A172 (cell line): ENCODE measurements around the gene EHMT2. TPM values are rescaled to one million over a fixed set of nuclear protein-coding genes. Genes with fewer than 3 reads are reported as not detected.

Source experiments
- DNase-seq: peaks from one replicate; pipeline ENCODE4 v3.0.0-alpha.2; 2015; ENCODE audit warnings: low spot score
- total RNA-seq: library from RNA; depleted of rRNA; stranded (reverse); fragments of >200 nt; shearing (Covaris generic); gene quantifications from 2 replicates; pipeline ENCODE4 v1.2.3, GENCODE V29; 2014

The EHMT2 gene
- total RNA-seq, 1 experiment from 2014 or later, result 85.7 TPM

DNA sequence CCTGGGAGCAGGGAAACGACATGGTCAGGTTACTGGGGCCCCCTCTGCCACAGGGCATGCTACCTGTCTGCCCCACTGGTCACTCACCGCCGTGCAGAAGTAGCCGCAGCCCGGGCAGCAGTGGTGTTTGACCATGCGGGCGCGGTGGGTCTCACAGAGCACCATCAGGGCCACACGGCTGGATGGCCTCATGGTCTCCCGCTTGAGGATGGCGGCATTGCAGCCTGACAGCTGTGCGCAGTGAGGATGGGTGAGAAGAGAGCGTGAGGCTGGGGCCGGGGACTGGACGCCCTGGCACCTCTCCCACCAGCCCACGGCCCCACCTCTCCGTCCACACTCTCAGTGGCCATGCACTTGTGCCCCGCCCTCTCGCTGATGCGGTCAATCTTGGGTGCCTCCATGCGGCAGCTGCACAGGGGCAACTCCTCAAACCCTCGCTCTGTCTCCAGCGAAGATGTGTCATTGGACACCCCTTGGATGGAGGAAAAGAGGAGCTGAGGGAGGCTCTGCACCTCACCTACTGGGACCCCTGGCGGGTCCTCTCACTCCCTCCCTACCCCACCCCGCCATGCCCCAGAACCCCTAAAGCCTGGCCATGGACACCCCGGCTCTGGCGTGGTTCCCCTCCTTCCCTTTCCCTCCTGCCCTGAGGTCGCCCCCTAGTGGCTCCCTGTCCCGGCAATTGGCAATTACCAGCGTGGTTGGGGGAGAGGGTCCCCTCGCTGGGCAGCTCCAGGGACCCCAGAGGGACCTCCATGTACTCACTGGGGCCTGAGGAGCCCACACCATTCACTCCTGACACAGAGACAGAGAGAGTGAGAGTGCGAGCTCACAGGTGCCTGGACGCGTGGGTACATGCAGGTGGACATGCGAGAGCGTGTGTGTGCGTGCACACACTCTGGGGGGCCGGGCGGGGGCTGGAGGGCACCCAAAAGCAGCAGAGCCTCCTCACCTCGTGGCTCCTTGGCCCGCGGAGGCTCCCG, 8.9 kb downstream of the EHMT2 start:
- DNase-seq, result no peak

DNA sequence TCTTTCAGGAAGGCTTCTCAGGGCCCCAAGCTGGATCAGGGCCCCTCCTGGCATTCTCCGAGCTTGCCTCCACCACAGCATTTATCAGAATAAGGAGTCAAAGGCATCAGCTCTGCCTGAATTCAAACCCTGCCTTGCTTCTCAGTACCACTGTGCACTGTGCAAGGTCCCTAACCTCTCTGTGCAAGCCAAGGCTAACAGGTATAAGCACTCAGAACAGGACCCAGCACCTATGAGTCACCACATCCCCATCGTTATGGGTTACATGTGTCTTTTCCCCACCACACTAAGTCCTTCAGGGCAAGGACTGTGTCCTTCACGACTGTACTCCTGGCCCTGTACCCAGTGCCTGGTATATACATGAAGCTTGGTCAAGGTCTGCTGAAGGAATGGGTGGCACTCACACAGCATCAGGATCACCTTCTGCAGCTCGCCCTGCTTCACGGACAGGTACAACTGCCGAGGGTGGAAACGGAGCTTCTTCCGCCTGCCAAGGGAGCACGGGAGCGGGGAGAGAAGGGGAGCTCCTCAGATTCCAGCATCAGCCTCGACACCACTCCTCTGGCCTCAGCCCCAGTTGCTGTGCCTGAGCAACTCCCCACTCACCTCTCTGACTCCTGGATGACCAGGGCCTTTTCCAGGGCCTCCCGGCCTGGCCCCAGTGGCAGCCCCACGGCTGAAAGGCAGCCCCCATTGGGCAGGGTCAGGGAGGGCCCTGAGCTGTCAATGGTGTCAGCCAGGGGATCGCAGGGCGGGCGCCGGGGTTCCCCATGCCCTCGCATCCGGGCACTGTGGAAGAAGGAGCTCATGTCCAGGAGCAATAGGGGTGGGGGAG, 10.1 kb downstream of the EHMT2 start:
- no peak for DNase-seq

DNA sequence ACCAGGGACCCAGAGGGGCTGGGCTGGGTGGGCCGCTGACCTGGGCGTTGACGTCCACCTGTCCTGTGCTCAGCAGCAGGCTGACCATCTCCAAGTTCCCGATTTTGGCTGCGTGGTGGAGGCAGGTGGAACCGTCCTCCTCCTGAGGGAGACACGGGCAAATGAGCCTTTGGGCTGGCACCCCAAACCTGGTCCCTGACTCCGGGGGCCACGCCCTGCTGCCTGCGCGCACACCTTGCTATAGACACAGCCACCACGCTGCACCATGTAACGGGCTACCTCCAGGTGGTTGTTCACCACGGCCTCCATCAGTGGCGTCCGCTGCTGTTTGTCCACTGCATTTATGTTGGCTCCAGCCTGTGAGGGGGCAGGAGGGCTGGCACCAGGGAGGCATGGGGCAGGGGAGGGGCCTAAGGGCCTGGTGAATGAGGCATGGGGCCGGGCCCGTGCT, 10.9 kb downstream of the EHMT2 start:
- DNase-seq, result no peak

DNA sequence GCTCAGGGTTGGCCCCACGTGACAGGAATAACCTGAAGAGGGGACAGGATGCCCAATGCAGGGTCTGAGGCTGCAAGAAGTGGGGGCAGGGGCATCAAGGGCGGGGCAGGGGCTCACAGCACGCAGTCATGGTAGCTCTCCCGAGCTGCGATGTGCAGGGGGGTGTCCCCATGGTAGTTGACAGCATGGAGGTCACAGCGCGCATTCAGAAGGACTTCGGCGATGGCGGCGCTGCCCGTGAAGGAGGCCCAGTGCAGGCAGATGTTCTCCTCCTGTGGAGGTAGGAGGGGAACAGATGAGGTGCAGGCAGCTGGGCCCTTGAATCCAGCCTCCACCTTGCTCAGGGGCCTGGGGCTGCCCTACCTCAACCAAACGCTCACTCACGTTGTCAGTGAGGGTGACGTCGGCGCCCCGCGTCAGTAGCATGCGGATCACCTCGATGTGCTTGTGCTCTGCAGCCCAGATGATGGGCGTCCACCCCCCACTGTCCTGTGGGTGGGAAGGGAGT, 12.9 kb downstream of the EHMT2 start:
- no peak for DNase-seq

DNA sequence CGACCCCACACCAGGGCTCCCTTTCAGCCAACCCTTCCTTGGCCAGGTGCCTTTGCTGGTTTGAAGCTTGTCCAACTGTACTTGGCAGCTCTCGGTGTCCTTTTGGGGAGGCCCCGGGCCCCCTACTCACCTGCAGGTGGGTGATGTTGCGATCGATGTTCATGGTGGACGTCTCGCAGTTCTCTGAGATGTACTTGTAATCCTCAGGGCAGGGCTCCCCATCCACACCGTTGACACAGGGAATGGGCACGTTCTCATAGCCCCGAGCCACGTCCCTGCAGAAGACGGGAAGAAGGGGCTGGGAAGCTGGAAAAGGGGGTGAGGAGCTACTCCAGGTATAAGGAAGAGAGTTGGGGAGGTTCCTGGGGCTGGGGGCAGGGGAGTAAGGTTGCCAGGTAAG, 13.8 kb downstream of the EHMT2 start:
- DNase-seq, result no peak

DNA sequence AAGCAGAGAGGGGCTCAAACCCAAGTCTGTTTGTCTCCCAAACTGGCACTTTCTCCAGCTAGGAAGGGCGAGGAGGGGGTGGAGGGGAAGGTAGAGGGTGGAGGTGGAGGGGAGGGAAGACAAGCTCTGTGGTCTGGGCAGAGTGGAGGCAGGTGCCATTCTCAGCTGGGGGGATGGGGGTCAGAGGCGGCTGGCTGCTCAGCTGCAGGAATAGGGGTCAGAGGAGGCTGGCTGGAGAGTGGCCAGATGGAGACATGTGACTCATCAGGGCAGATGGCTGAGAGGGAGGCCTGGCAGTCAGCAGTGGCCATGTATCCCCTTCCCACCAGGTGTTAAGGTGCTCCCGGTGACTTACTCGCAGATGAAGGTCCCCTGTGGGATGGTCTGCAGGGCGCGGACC, 15.2 kb downstream of the EHMT2 start:
- DNase-seq, result peak; percentile 59

DNA sequence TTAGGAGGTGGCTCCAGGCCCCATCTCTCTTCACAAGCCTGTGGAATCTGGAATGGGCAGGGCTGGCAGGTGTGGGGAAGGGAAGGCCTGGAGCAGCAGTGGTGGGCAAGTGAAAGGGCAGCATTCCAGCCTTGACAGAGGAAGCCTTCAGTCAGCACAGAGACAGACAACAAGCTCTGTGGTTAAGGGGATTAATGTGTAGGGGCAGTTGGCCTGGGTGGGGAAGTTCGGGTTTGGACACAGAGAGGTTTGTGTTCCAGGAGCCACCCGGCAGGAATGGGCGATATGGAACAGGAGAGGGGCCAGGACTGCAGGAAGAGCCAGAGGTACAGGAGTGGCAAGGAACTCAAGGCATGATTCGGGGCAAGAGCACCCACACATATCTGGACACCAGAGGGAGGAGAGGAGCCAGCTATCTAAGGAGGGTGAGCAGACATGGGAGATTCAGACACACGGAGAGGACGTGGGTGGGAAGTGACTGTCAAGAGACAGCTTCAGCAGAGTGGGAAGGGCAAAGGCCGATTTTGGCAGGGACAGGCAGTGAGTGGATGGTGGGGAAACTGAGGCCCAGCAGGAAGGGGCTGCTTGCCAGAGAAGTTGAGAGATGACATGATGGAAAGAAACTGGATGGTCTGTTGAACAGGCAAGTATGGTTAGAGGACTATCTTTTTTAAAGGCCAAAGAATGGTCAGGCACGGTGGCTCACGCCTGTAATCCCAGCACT, 16.2 kb downstream of the EHMT2 start:
- no peak for DNase-seq

DNA sequence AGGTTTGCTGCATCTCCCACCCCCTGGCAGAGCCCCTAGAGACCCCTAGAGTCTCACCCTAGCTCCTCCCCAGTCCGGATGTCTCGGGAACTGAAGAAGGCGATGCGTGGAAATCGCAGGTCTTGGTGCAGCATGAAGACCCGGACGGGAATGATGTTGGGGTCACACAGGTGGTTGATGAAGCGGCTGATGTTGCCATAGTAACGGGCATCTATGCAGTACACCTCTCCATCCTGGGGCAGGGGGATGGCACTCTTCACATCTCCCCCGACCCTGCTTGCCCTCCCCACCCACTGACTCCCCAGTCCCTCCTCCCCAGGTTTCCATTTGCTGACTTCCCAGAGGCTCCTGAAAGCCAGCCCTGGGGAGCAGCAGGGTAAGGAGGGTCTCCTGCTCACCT, 16.9 kb downstream of the EHMT2 start:
- no peak for DNase-seq

DNA sequence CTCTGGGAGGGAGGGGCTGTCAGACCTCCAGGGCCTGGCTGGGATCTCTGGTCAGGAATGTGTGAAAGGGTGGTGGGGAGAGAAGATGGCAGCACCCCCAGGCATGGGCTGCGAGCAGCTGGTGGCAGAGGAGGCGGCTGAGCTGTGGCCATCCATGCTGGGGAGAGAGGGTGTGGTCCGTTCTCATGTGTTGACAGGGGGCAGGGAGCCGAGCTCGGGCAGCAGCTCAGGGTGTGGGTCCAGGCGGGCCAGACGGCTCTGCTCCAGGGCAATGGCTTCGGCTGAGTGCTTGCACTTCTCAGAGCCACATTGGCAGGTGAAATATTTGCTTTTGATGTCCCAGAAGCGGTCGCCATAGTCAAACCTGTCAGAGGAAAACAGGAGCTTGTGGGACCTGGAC, 17.6 kb downstream of the EHMT2 start:
- no peak for DNase-seq

DNA sequence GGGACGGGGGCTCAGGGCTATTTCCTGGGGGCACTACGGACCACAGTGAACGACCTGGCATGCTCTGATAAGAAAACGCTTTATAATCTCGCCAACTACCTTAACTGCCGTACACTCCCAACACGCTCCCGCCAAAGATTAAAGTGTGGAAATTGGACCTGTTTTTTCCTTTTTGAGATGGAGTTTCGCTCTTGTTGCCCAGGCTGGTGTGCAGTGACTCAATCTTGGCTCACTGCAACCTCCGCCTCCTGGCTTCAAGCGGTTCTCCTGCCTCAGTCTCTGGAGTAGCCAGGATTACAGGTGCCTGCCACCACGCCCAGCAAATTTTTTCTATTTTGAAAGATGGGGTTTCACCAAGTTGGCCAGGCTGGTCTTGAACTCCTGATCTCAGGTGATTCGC, 18.4 kb downstream of the EHMT2 start:
- no peak for DNase-seq

DNA sequence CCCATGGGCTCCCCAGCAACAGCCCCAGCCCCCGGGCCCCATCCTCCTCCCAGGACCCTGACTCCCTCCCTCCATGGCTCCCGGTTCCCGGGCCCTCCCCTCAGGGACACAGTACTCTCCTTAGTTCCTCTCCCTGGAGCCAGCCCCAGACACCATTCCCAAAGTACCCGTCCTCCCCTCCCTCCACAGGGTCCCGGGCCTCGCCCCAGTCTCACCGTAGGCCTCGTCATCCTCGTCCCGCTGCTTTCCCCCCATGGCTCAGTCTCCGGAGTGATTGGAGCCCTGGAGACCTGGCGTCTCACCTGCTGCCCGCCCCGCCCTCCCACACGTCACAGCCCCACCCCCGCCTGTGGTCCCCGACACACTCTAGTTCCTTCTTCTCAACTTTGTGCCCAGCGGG, 18.8 kb downstream of the EHMT2 start, which contains the start of gene SLC44A4:
TSS of gene SLC44A4 (minus strand) at position 272 of the 400 bp plus-strand sequence. CDS start at position 255, 17 bp downstream.
- DNase-seq, result no peak

DNA sequence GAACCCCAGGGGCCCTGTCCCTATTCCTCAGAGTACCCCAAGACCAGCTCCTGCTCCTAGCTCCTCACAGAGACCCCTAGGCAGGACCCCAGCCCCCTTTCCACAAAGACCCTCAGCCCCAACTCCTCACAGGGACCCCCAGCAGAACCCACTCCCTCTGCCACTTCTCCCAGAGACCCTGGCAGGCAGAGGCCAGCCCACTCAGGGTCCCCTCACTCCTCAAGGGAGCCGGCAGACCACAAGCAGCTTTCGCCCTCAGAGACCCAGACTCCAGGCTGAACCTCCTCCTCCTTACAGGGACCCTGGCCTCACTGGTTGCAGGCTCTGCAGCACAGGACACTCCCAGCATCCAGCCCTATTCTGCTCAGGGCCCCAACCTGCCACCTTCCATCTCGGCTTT, 19.3 kb downstream of the EHMT2 start:
- DNase-seq, result no peak

DNA sequence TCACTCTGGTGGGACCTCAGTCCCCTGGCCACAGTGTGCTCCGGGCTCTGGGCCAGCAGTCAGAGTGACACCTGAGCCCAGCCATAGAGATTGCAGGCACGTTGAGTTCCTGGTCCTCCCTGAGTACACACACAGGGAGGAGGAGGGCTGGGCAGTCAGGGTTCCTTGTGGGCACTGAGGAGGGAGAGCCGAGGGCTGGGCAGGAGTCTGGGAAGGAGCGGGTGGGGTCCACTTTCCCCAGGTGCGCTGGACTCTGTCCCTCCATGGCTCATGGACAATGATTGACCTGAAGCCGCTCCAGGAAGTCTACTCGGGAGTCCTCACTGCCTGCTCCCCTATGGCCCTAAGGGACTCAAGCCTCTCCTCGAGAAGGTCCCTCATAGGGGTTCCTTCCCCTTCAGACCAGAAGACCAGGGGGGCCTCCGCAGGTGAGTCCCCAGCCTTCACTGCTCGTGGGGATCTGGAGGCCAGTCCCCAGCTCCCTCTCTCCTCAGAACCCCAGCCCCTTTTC, 19.8 kb downstream of the EHMT2 start:
- no peak for DNase-seq

DNA sequence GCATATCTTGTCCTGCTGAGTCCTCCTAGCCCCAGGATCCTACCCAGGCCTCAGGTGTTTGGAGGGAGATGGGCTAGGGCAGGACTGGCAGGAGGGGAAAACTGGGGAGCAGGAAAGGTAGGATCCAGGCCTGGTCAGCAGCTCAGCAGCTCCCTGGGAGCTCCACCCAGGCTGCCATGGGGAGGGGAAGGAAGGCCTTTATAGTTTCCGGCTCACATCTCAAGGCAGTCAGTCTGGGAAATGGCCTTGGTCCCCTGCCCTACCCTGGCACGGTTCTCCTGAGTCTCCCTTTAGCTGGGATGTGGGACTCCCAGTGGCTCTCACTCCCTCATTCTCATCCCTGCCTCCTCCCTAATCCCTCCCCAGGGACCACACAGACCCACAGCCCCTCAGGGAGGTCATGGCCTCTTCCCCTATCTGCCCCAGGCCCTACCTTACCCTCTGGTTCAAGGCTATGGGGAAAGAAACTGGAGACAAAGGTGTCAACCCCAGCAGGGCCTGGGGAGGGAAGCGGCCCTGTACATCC, 20.3 kb downstream of the EHMT2 start:
- no peak for DNase-seq

DNA sequence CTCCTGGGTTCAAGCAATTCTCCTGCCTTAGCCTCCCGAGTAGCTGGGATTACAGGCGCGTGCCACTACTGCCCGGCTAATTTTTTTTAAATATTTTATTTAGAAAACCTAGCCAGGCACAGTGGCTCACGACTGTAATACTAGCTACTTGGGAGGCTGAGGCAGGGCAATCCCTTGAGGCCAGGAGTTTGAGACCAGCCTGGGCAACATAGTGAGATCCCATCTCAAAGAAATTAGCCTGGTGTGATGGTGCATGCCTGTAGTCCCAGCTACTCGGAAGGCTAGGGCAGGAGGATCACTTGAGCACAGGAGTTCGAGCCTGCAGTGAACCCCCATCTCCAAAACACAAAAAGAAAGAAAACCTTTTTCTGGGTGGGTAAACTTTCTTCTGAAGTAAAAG, 21.1 kb downstream of the EHMT2 start:
- DNase-seq, result no peak

DNA sequence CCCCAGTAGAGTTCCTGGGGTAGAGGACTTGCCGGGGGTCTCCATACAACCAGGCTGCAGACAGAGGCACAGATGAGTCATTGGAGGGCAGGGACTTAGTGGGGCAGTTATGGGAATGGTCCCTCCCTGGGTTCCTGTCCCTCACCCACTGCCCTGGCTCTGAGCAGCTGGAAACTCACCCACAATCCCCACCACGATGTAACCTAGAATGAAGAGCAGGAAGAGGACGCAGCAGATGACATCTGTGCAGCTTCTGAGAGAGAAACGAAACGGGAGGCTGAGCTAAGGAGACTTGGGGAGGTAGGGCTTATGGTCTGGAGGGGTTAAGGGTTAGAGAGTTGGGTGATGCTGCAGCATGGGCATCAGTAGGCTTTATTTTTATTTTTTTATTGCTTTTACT, 21.6 kb downstream of the EHMT2 start:
- DNase-seq, result no peak

DNA sequence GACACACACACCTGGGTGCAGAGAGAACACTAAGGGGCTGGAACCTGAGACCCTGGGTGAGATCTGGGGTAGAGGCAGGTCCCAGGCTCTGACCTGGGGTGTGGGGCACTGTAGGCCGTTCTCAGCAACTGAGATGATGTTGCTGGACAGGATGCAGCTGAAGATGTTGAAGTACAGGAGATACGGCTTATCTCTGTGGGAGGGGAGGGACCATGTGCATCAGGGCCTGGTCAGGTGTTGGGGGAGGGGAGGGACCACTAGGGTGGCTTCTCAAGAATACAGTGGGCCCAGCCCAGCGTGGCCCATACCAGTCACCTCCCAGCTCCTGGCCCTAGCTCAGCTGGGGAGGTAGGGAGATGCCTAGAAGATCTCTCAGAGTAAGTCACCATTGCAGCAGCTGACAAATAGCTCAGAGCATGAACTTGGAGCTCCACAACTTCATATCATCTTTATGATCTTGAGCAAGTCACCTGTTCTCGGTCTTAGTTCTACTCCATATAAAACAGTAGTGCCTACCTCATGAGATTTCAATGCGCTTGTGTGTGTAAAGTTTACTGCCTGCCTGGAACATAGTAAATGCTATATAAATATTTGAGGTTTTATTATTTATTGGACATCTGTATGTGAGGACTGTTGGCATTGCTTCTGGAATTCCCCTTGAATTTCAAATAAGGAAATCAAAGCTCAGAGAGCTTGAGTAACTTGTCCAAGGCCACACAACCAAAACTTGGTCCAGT, 22.5 kb downstream of the EHMT2 start:
- DNase-seq, result no peak

DNA sequence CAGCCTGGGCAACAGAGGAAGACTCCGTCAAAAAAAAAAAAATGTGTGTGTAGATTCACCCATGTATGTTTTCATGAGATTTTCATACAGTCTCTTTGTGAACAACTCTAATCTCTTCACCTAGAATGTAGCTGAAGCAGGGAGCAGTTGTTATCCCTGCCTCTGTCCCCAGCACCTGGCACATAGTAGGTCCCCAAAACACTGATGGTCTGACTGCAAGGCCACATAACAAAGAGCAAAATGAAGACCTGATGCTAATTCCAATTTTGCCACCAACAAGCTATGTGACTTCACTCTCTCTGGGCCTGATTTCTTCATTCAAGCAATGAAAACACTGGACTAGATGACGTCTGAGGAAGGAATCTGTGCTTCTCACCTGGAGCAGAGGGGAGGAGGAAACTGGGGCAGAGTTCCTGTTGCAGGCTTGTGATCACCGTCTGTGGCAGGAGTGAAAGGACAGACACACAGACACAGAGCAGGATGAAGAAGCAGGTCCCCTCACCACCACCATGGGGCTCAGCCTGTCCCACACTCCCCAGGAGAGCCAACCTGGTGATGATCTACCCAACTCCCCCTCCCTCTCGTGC, 23.3 kb downstream of the EHMT2 start:
- no peak for DNase-seq

DNA sequence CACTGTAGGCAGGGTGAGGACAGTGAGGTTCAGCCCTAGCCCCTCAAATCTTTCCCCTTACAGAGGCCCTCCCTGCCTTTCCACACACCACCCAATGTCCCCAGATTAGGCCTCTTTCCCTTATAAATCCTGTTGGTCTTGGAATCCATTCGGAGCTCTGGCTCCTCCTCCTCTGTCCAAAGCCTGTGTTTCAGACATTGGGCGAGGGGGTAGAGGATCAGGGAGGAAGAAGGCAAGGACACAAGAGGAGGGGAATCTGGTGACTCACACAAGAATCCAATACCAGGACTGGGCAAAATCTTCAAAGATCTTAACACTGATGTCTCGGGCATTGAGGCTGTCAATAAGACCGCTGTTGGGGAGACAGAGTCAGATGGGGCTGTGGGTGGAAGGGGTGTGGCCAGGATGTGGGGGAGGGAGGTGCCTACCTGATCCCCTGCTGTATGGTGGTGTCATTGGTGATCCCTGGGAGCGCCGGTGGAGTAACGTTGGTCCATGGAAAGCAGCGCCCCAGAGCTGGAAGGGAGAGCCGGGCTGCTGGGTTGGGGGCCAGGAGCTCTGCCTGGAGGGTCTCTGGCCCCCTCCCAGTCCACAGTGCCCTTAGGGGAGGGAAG, 26.3 kb downstream of the EHMT2 start:
- peak; percentile 21 for DNase-seq
